SK-N-SH (cell line): ENCODE measurements around the gene NDUFA1. TPM values are rescaled to one million over a fixed set of nuclear protein-coding genes. Genes with fewer than 3 reads are reported as not detected.

Experiments
- CTCF ChIA-PET: fragments of 300-600, 350-600 bp; formaldehyde crosslinking; extraction: SDS; loops from one replicate; lab custom pipeline; 2021; lab: Yijun Ruan, JAX
- POLR2A ChIA-PET: fragments of 350-600 bp; sonication (Branson Sonifier 250); formaldehyde crosslinking; extraction: SDS; loops from one replicate; lab custom pipeline; 2020; ENCODE audit warnings: antibody characterized with exemption, inconsistent platforms; lab: Yijun Ruan, JAX
- DNase-seq: peaks from one replicate; pipeline ENCODE4 v3.0.0; 2012
- H2AFZ ChIP-seq: fragments of 200-600 bp; sonication (generic); 2 replicates; pipeline ENCODE4 v1.8.1; 2016; ENCODE audit warnings: antibody characterized with exemption, mild to moderate bottlenecking, low read depth
- H3F3A ChIP-seq: fragments of 200-600 bp; sonication (generic); replicated peaks from 2 replicates; pipeline ENCODE3; 2016; ENCODE audit warnings: antibody characterized with exemption, mild to moderate bottlenecking; ENCODE audit not compliant: insufficient read depth
- H3K27ac ChIP-seq, 2 experiments: fragments of 200-500 bp in 1 of 2; fragments of 200-600 bp in 1 of 2; sonication (Bioruptor generic) in 1 of 2; sonication (generic), shearing (Covaris generic) in 1 of 2; 2 replicates each; pipeline versions ENCODE4 v1.5.1 to v1.6.1; 2014 to 2016; ENCODE audit warnings: low read depth in 2 of 2, inconsistent platforms in 1 of 2, low read length in 1 of 2, mild to moderate bottlenecking in 1 of 2, mixed read lengths in 1 of 2
- H3K27me3 ChIP-seq: fragments of 200-600 bp; sonication (generic), shearing (Covaris generic); 2 replicates; pipeline ENCODE4 v1.6.1; 2016; ENCODE audit warnings: mixed run types; ENCODE audit not compliant: insufficient read depth
- H3K36me3 ChIP-seq, 2 experiments: fragments of 200-500 bp in 1 of 2; fragments of 200-600 bp in 1 of 2; sonication (Bioruptor generic) in 1 of 2; sonication (generic) in 1 of 2; replicated peaks in 1 of 2; 2 replicates each; pipeline versions ENCODE3 to v1.5.1; 2014 to 2016; ENCODE audit warnings: low read length in 1 of 2, mild to moderate bottlenecking in 1 of 2; ENCODE audit not compliant: insufficient read depth in 2 of 2, control insufficient read depth in 1 of 2
- H3K4me1 ChIP-seq, 2 experiments: fragments of 200-500 bp in 1 of 2; fragments of 200-600 bp in 1 of 2; sonication (Bioruptor generic) in 1 of 2; sonication (generic), shearing (Covaris generic) in 1 of 2; 2 replicates each; pipeline versions ENCODE4 v1.5.1 to v1.6.1; 2014 to 2016; ENCODE audit warnings: low read depth in 1 of 2, low read length in 1 of 2, mixed run types in 1 of 2; ENCODE audit not compliant: insufficient read depth in 2 of 2, control insufficient read depth in 1 of 2
- H3K4me2 ChIP-seq: fragments of 200-600 bp; sonication (generic), shearing (Covaris generic); 2 replicates; pipeline ENCODE4 v1.6.1; 2017; ENCODE audit warnings: mixed run types
- H3K4me3 ChIP-seq, 2 experiments: fragments of 200-500 bp in 1 of 2; fragments of 200-600 bp in 1 of 2; sonication (Bioruptor generic) in 1 of 2; sonication (generic), shearing (Covaris generic) in 1 of 2; 2 replicates each; pipeline versions ENCODE4 v1.5.1 to v1.8.1; 2014 to 2016; ENCODE audit warnings: low read depth in 2 of 2, inconsistent platforms in 1 of 2, low read length in 1 of 2, mild to moderate bottlenecking in 1 of 2, mixed read lengths in 1 of 2, moderate library complexity in 1 of 2
- H3K79me2 ChIP-seq: fragments of 200-600 bp; sonication (generic); 2 replicates; pipeline ENCODE4 v1.8.1; 2017; ENCODE audit warnings: mild to moderate bottlenecking; ENCODE audit not compliant: insufficient read depth
- H3K9ac ChIP-seq: fragments of 200-600 bp; sonication (generic); 2 replicates; pipeline ENCODE4 v1.6.1; 2017; ENCODE audit warnings: mixed run types
- H3K9me2 ChIP-seq: fragments of 200-600 bp; sonication (generic); 2 replicates; pipeline ENCODE4 v1.6.1; 2017; ENCODE audit warnings: mixed run types
- H3K9me3 ChIP-seq: fragments of 200-600 bp; sonication (generic); 2 replicates; pipeline ENCODE4 v1.6.1; 2017; ENCODE audit warnings: mixed run types, mild to moderate bottlenecking, moderate library complexity
- H4K20me1 ChIP-seq: fragments of 200-600 bp; sonication (generic); 2 replicates; pipeline ENCODE4 v1.6.1; 2017; ENCODE audit warnings: mild to moderate bottlenecking, mixed run types; ENCODE audit not compliant: insufficient read depth
- CHD2 ChIP-seq: fragments of 150-350 bp; IDR thresholded peaks from 2 replicates; pipeline ENCODE4 v1.6.1; 2018; ENCODE audit warnings: low read length; ENCODE audit not compliant: partially characterized antibody
- ELF1 ChIP-seq: IDR thresholded peaks from 2 replicates; pipeline ENCODE4 v1.4.0; 2012
- FOSL2 ChIP-seq: IDR thresholded peaks from 2 replicates; pipeline ENCODE4 v1.4.0; 2012; ENCODE audit warnings: low read depth, mild to moderate bottlenecking, moderate library complexity, borderline replicate concordance
- FOXJ3 ChIP-seq: sonication (generic); formaldehyde crosslinking; IDR thresholded peaks from 2 replicates; pipeline ENCODE4 v1.5.1; 2020; ENCODE audit warnings: mild to moderate bottlenecking, missing genetic modification reagents
- GATA2 ChIP-seq: sonication (generic); formaldehyde crosslinking; IDR thresholded peaks from 2 replicates; pipeline ENCODE4 v1.5.0; 2020; ENCODE audit warnings: mild to moderate bottlenecking, missing genetic modification reagents
- MXI1 ChIP-seq: IDR thresholded peaks from 2 replicates; pipeline ENCODE4 v1.6.1; 2012; ENCODE audit warnings: mild to moderate bottlenecking, low read depth, low read length, improper control_type of control experiment
- NFIC ChIP-seq: IDR thresholded peaks from 2 replicates; pipeline ENCODE4 v1.4.0; 2012; ENCODE audit warnings: borderline replicate concordance
- NRF1 ChIP-seq: IDR thresholded peaks from 2 replicates; pipeline ENCODE4 v1.6.1; 2012; ENCODE audit warnings: low read depth, mild to moderate bottlenecking, low read length
- POLR2AphosphoS5 ChIP-seq: IDR thresholded peaks from 2 replicates; pipeline ENCODE4 v1.6.1; 2012; ENCODE audit warnings: low read depth, low read length
- RXRA ChIP-seq: IDR thresholded peaks from 2 replicates; pipeline ENCODE4 v1.4.0; 2012; ENCODE audit warnings: low read depth, mild to moderate bottlenecking, borderline replicate concordance
- TCF12 ChIP-seq: IDR thresholded peaks from 2 replicates; pipeline ENCODE4 v1.4.0; 2012
- WGBS: methylation state at CpG from one replicate; pipeline ENCODE4 v1.1.6; 2017; ENCODE audit warnings: low lambda C conversion rate; 5-methylcytosine and 5-hydroxymethylcytosine counted together
- polyA plus RNA-seq, 3 experiments: library from polyadenylated mRNA; depleted of rRNA; stranded (reverse); fragments of >200 nt; gene quantifications; 2 replicates each; pipeline ENCODE4 v1.2.3, GENCODE V29; 2012
- TF ChIP-seq, protein P1 (sequence below): IDR thresholded peaks from 2 replicates; pipeline ENCODE4 v1.4.0; 2012; ENCODE audit warnings: low read depth, borderline replicate concordance
- TF ChIP-seq, protein P2 (sequence below): fragments of 200-600 bp; sonication (generic); IDR thresholded peaks from 2 replicates; pipeline ENCODE4 v1.6.1; 2017; ENCODE audit warnings: antibody characterized with exemption, mild to moderate bottlenecking, moderate library complexity
- TF ChIP-seq, protein P3 (sequence below): fragments of 150-350 bp; IDR thresholded peaks from 2 replicates; pipeline ENCODE4 v1.6.1; 2017; ENCODE audit warnings: antibody characterized with exemption, low read length, low read depth, borderline replicate concordance
- TF ChIP-seq, protein P4 (sequence below): fragments of 150-350 bp; IDR thresholded peaks from 2 replicates; pipeline ENCODE4 v1.6.1; 2016; ENCODE audit warnings: mild to moderate bottlenecking, low read depth, low read length
- TF ChIP-seq, protein P5 (sequence below): IDR thresholded peaks from 2 replicates; pipeline ENCODE4; 2012
- TF ChIP-seq, protein P6 (sequence below): IDR thresholded peaks from 2 replicates; pipeline ENCODE4 v1.4.0; 2012; ENCODE audit warnings: low read depth, borderline replicate concordance

NDUFA1 gene
- polyA plus RNA-seq, 1 of the 3 experiments (the other 2 are of a cell fraction) = 101 TPM

DNA sequence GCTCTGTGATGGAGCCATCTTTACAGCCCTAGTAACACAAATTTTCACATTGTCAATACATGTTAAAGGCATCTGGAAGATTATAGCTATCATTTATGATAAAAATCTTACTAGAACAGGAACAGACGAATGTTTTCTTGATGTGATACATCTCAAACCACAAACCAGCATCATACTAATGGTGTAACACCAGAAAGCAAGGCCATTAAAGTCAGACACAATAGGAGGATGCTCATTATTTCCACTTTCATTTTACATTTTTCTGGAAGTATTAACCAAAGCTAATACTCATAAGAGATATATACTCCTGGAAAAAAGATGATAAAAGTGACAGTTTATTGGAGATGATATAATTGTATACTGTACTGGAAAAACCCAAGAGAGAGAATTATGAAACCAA is 29.3 kb downstream of the NDUFA1 start:
- H3K79me2 ChIP-seq = no peaks in the 10 kb centered on the region
- no peaks in the 10 kb centered on the region for H3F3A ChIP-seq
- no peak overlapping the region for H2AFZ ChIP-seq
- WGBS = 50% methylated on average over 1 of the region's 1 CpG
- no peaks in the 10 kb centered on the region for H3K4me1 ChIP-seq
- H3K36me3 ChIP-seq = no peaks in the 10 kb centered on the region
- H3K4me3 ChIP-seq = no peak overlapping the region
- no peak overlapping the region for H3K9ac ChIP-seq
- no peak for TF ChIP-seq RXRA
- TF ChIP-seq, protein P1, sequence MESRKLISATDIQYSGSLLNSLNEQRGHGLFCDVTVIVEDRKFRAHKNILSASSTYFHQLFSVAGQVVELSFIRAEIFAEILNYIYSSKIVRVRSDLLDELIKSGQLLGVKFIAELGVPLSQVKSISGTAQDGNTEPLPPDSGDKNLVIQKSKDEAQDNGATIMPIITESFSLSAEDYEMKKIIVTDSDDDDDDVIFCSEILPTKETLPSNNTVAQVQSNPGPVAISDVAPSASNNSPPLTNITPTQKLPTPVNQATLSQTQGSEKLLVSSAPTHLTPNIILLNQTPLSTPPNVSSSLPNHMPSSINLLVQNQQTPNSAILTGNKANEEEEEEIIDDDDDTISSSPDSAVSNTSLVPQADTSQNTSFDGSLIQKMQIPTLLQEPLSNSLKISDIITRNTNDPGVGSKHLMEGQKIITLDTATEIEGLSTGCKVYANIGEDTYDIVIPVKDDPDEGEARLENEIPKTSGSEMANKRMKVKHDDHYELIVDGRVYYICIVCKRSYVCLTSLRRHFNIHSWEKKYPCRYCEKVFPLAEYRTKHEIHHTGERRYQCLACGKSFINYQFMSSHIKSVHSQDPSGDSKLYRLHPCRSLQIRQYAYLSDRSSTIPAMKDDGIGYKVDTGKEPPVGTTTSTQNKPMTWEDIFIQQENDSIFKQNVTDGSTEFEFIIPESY = no peak
- TF ChIP-seq GATA2 (CRISPR knock-in tag) = no peak
- no peak for TF ChIP-seq NRF1
- TF ChIP-seq CHD2 = no peak
- TF ChIP-seq, protein P2, sequence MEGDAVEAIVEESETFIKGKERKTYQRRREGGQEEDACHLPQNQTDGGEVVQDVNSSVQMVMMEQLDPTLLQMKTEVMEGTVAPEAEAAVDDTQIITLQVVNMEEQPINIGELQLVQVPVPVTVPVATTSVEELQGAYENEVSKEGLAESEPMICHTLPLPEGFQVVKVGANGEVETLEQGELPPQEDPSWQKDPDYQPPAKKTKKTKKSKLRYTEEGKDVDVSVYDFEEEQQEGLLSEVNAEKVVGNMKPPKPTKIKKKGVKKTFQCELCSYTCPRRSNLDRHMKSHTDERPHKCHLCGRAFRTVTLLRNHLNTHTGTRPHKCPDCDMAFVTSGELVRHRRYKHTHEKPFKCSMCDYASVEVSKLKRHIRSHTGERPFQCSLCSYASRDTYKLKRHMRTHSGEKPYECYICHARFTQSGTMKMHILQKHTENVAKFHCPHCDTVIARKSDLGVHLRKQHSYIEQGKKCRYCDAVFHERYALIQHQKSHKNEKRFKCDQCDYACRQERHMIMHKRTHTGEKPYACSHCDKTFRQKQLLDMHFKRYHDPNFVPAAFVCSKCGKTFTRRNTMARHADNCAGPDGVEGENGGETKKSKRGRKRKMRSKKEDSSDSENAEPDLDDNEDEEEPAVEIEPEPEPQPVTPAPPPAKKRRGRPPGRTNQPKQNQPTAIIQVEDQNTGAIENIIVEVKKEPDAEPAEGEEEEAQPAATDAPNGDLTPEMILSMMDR = no peak
- TF ChIP-seq MXI1 = no peak
- TF ChIP-seq, protein P3, sequence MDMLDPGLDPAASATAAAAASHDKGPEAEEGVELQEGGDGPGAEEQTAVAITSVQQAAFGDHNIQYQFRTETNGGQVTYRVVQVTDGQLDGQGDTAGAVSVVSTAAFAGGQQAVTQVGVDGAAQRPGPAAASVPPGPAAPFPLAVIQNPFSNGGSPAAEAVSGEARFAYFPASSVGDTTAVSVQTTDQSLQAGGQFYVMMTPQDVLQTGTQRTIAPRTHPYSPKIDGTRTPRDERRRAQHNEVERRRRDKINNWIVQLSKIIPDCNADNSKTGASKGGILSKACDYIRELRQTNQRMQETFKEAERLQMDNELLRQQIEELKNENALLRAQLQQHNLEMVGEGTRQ = no peak
- no peak for TF ChIP-seq TCF12
- TF ChIP-seq, protein P4, sequence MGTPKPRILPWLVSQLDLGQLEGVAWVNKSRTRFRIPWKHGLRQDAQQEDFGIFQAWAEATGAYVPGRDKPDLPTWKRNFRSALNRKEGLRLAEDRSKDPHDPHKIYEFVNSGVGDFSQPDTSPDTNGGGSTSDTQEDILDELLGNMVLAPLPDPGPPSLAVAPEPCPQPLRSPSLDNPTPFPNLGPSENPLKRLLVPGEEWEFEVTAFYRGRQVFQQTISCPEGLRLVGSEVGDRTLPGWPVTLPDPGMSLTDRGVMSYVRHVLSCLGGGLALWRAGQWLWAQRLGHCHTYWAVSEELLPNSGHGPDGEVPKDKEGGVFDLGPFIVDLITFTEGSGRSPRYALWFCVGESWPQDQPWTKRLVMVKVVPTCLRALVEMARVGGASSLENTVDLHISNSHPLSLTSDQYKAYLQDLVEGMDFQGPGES = no peak
- TF ChIP-seq FOSL2 = no peak
- no peak for TF ChIP-seq POLR2AphosphoS5
- TF ChIP-seq, protein P5, sequence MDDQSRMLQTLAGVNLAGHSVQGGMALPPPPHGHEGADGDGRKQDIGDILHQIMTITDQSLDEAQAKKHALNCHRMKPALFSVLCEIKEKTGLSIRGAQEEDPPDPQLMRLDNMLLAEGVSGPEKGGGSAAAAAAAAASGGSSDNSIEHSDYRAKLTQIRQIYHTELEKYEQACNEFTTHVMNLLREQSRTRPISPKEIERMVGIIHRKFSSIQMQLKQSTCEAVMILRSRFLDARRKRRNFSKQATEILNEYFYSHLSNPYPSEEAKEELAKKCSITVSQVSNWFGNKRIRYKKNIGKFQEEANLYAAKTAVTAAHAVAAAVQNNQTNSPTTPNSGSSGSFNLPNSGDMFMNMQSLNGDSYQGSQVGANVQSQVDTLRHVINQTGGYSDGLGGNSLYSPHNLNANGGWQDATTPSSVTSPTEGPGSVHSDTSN = no peak
- TF ChIP-seq ELF1 = no peak
- TF ChIP-seq FOXJ3 (CRISPR knock-in tag) = no peak
- no peak for TF ChIP-seq NFIC
- TF ChIP-seq, protein P6, sequence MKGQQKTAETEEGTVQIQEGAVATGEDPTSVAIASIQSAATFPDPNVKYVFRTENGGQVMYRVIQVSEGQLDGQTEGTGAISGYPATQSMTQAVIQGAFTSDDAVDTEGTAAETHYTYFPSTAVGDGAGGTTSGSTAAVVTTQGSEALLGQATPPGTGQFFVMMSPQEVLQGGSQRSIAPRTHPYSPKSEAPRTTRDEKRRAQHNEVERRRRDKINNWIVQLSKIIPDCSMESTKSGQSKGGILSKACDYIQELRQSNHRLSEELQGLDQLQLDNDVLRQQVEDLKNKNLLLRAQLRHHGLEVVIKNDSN = no peak
- TF ChIP-seq, all 33 proteins: peak for 0
- H3K9me3 ChIP-seq = no peaks in the 10 kb centered on the region
- DNase-seq = no peak
- ChIA-PET POLR2A (no interaction called here), CTCF (no interaction called here)
- no peak overlapping the region for H3K4me2 ChIP-seq
- H3K27me3 ChIP-seq = peaks cover 27% of the 10 kb centered on the region; the same call in 1 of the 2 replicates
- no peaks in the 10 kb centered on the region for H4K20me1 ChIP-seq
- H3K9me2 ChIP-seq = no peaks in the 10 kb centered on the region
- no peak overlapping the region for H3K27ac ChIP-seq
